Measurements from ENCODE around the gene COL9A1.
"Not testable (repeated sequence)": the region's sequence is repeated elsewhere in the genome, so short reads cannot be mapped to it uniquely, and the experiment has no call there.

The COL9A1 gene

GRCh38 chr6:70336996-70337742 lies 34.3 kb upstream of the COL9A1 start:
- DNase-seq (ENCODE audit: low read depth), result no peak
- H3K4me3 ChIP-seq (ENCODE audit: low read depth, low read length), result no peak overlapping the region
- TF ChIP-seq CTCF (IDR thresholded peaks at IDR 0.05; ENCODE audit: low read depth, low read length) (no peak), MYC (IDR thresholded peaks at IDR 0.05; ENCODE audit: low read depth, low read length) (no peak), POLR2A (IDR thresholded peaks at IDR 0.05; ENCODE audit: extremely low read depth, insufficient read length) (no peak), MAX (IDR thresholded peaks at IDR 0.05; ENCODE audit: low read depth, low read length) (no peak)

- no peak overlapping the region for H3K4me3 ChIP-seq (ENCODE audit: low read depth, low read length)
- no peak for DNase-seq (ENCODE audit: low read depth)
- TF ChIP-seq MAX (IDR thresholded peaks at IDR 0.05; ENCODE audit: low read depth, low read length) (no peak), MYC (IDR thresholded peaks at IDR 0.05; ENCODE audit: low read depth, low read length) (no peak), POLR2A (IDR thresholded peaks at IDR 0.05; ENCODE audit: extremely low read depth, insufficient read length) (no peak), CTCF (IDR thresholded peaks at IDR 0.05; ENCODE audit: low read depth, low read length) (no peak)
Observed at GRCh38 chr6:70327036-70327435, 24.2 kb upstream of the COL9A1 start.

- no peak for DNase-seq (ENCODE audit: low read depth)
- no peak for TF ChIP-seq MYC (IDR thresholded peaks at IDR 0.05; ENCODE audit: low read depth, low read length)
- no peak for TF ChIP-seq MAX (IDR thresholded peaks at IDR 0.05; ENCODE audit: low read depth, low read length)
- no peak for TF ChIP-seq CTCF (IDR thresholded peaks at IDR 0.05; ENCODE audit: low read depth, low read length)
- TF ChIP-seq POLR2A (IDR thresholded peaks at IDR 0.05; ENCODE audit: extremely low read depth, insufficient read length), result no peak
- H3K4me3 ChIP-seq (ENCODE audit: low read depth, low read length), result no peak overlapping the region
Observed at GRCh38 chr6:70325009-70325408, 22.1 kb upstream of the COL9A1 start.

GRCh38 chr6:70317799-70318198 lies 14.9 kb upstream of the COL9A1 start:
- DNase-seq (ENCODE audit: low read depth); H3K4me3 ChIP-seq (ENCODE audit: low read depth, low read length): not testable (repeated sequence)

- no peak for TF ChIP-seq POLR2A (IDR thresholded peaks at IDR 0.05; ENCODE audit: extremely low read depth, insufficient read length)
- TF ChIP-seq CTCF (IDR thresholded peaks at IDR 0.05; ENCODE audit: low read depth, low read length), result no peak
- TF ChIP-seq MYC (IDR thresholded peaks at IDR 0.05; ENCODE audit: low read depth, low read length), result no peak
- TF ChIP-seq MAX (IDR thresholded peaks at IDR 0.05; ENCODE audit: low read depth, low read length), result no peak
- DNase-seq (ENCODE audit: low read depth), result no peak
- H3K4me3 ChIP-seq (ENCODE audit: low read depth, low read length), result no peak overlapping the region
Observed at GRCh38 chr6:70315079-70315751, 12.3 kb upstream of the COL9A1 start.

- TF ChIP-seq POLR2A (IDR thresholded peaks at IDR 0.05; ENCODE audit: extremely low read depth, insufficient read length), result no peak
- TF ChIP-seq MAX (IDR thresholded peaks at IDR 0.05; ENCODE audit: low read depth, low read length), result no peak
- no peak for TF ChIP-seq MYC (IDR thresholded peaks at IDR 0.05; ENCODE audit: low read depth, low read length)
- TF ChIP-seq CTCF (IDR thresholded peaks at IDR 0.05; ENCODE audit: low read depth, low read length), result no peak
- no peak for DNase-seq (ENCODE audit: low read depth)
- H3K4me3 ChIP-seq (ENCODE audit: low read depth, low read length), result no peak overlapping the region
Observed at GRCh38 chr6:70314296-70314695, 11.4 kb upstream of the COL9A1 start.

Data from NB4 (cell line).